Measurements from ENCODE around the gene ALS2CL. TPM values are rescaled to one million over a fixed set of nuclear protein-coding genes. Genes with fewer than 3 reads are reported as not detected.

ALS2CL gene
- total RNA-seq, 1 experiment from 2014 or later = 11.2 TPM

GRCh38 chr3:46678280-46678679 lies 15.2 kb downstream of the ALS2CL start:
- intact Hi-C loops (cut with micrococcal nuclease; ENCODE audit: unreplicated experiment) = no loop called here
- Mint-ChIP-seq H3K27me3 (ENCODE audit: insufficient read depth, unreplicated experiment) (no peaks in the 10 kb centered on the region), H3K4me3 (ENCODE audit: unreplicated experiment) (no peak overlapping the region), H3K4me1 (ENCODE audit: low read depth, unreplicated experiment) (no peaks in the 10 kb centered on the region), H3K36me3 (ENCODE audit: insufficient read depth, unreplicated experiment) (no peaks in the 10 kb centered on the region), H3K9me3 (ENCODE audit: unreplicated experiment) (no peaks in the 10 kb centered on the region), H3K27ac (ENCODE audit: unreplicated experiment) (no peak overlapping the region)
- no peak overlapping the region for H3K4me3 ChIP-seq (ENCODE audit: low read depth, low read length)
- H3K27me3 ChIP-seq (replicated peaks; ENCODE audit: control insufficient read depth, insufficient read depth, low read length) = no peaks in the 10 kb centered on the region
- DNase-seq = no peak
- no TSS peak for BruUV-seq (replicated peaks)
- ChIA-PET CTCF (no interaction called here), POLR2A (no interaction called here)
- no peaks in the 10 kb centered on the region for H3K36me3 ChIP-seq (ENCODE audit: control insufficient read depth, insufficient read depth, low read length)
- TF ChIP-seq CTCF (IDR thresholded peaks at IDR 0.05; ENCODE audit: insufficient read depth in 1 of 2, low read depth in 1 of 2, low read length in 1 of 2, severe bottlenecking in 1 of 2, unreplicated experiment in 1 of 2) = no peak
- no peaks in the 10 kb centered on the region for H3K9me3 ChIP-seq
- H3K4me1 ChIP-seq = no peaks in the 10 kb centered on the region

GRCh38 chr3:46677411-46677726 lies 16.1 kb downstream of the ALS2CL start:
- ChIA-PET CTCF (no interaction called here), POLR2A (no interaction called here)
- no peak for DNase-seq
- Histone ChIP-seq H3K36me3 (ENCODE audit: control insufficient read depth, insufficient read depth, low read length) (no peaks in the 10 kb centered on the region), H3K4me1 (no peaks in the 10 kb centered on the region), H3K9me3 (no peaks in the 10 kb centered on the region), H3K4me3 (ENCODE audit: low read depth, low read length) (no peak overlapping the region), H3K27me3 (replicated peaks; ENCODE audit: control insufficient read depth, insufficient read depth, low read length) (no peaks in the 10 kb centered on the region)
- intact Hi-C loops (cut with micrococcal nuclease; ENCODE audit: unreplicated experiment) = no loop called here
- Mint-ChIP-seq H3K4me1 (ENCODE audit: low read depth, unreplicated experiment) (no peaks in the 10 kb centered on the region), H3K9me3 (ENCODE audit: unreplicated experiment) (no peaks in the 10 kb centered on the region), H3K27ac (ENCODE audit: unreplicated experiment) (no peak overlapping the region), H3K27me3 (ENCODE audit: insufficient read depth, unreplicated experiment) (no peaks in the 10 kb centered on the region), H3K36me3 (ENCODE audit: insufficient read depth, unreplicated experiment) (no peaks in the 10 kb centered on the region), H3K4me3 (ENCODE audit: unreplicated experiment) (no peak overlapping the region)
- BruUV-seq (replicated peaks) = no TSS peak
- TF ChIP-seq CTCF (IDR thresholded peaks at IDR 0.05; ENCODE audit: insufficient read depth in 1 of 2, low read depth in 1 of 2, low read length in 1 of 2, severe bottlenecking in 1 of 2, unreplicated experiment in 1 of 2) = no peak

GRCh38 chr3:46676601-46677410 lies 16.7 kb downstream of the ALS2CL start:
- no peaks in the 10 kb centered on the region for H3K27me3 ChIP-seq (replicated peaks; ENCODE audit: control insufficient read depth, insufficient read depth, low read length)
- H3K9me3 ChIP-seq = no peaks in the 10 kb centered on the region
- no peak overlapping the region for H3K4me3 Mint-ChIP-seq (ENCODE audit: unreplicated experiment)
- H3K4me3 ChIP-seq (ENCODE audit: low read depth, low read length) = no peak overlapping the region
- H3K4me1 ChIP-seq = no peaks in the 10 kb centered on the region
- H3K27me3 Mint-ChIP-seq (ENCODE audit: insufficient read depth, unreplicated experiment) = no peaks in the 10 kb centered on the region
- H3K4me1 Mint-ChIP-seq (ENCODE audit: low read depth, unreplicated experiment) = no peaks in the 10 kb centered on the region
- intact Hi-C loops (cut with micrococcal nuclease; ENCODE audit: unreplicated experiment) = no loop called here
- DNase-seq = no peak
- H3K36me3 ChIP-seq (ENCODE audit: control insufficient read depth, insufficient read depth, low read length) = no peaks in the 10 kb centered on the region
- no peak for TF ChIP-seq CTCF (IDR thresholded peaks at IDR 0.05; ENCODE audit: insufficient read depth in 1 of 2, low read depth in 1 of 2, low read length in 1 of 2, severe bottlenecking in 1 of 2, unreplicated experiment in 1 of 2)
- H3K9me3 Mint-ChIP-seq (ENCODE audit: unreplicated experiment) = no peaks in the 10 kb centered on the region
- ChIA-PET CTCF (no interaction called here), POLR2A (no interaction called here)
- H3K36me3 Mint-ChIP-seq (ENCODE audit: insufficient read depth, unreplicated experiment) = no peaks in the 10 kb centered on the region
- BruUV-seq (replicated peaks) = no TSS peak
- no peak overlapping the region for H3K27ac Mint-ChIP-seq (ENCODE audit: unreplicated experiment)

Measured in Caco-2 (cell line).